T-cell (primary cell): ENCODE measurements around the gene BBIP1. TPM values are rescaled to one million over a fixed set of nuclear protein-coding genes. Genes with fewer than 3 reads are reported as not detected.
A peak's percentile ranks its signal among the peaks of the same experiment; 100 is the strongest.

Experiments used
- ATAC-seq, 4 experiments: fragments of 200-7000 bp in 3 of 4; fragments of 150-1000 bp in 1 of 4; cut with Tn5 transposase; replicated peaks in 1 of 4; 1 replicate in 3 of 4; 2 replicates in 1 of 4; pipeline ENCODE4 v1.10.0; 2021; ENCODE audit warnings: moderate library complexity in 3 of 4, mild to moderate bottlenecking in 2 of 4, moderate number of reproducible peaks in 1 of 4
- CTCF ChIA-PET, 2 donors: fragments of 300-600 bp; sonication (Branson Sonifier 250); formaldehyde crosslinking; loops; one replicate each; lab custom pipeline; 2022; ENCODE audit warnings: antibody characterized with exemption in 2 of 2; lab: Charles Lee
- POLR2A ChIA-PET, 2 donors: fragments of 300-600 bp; sonication (Branson Sonifier 250); formaldehyde crosslinking; loops; one replicate each; lab custom pipeline; 2022; ENCODE audit warnings: antibody characterized with exemption in 2 of 2; lab: Charles Lee
- DNase-seq, 35 experiments: peaks; one replicate each; pipeline versions ENCODE4 v3.0.0 to v3.0.0-alpha.2; 2013 to 2023
- H3K27ac ChIP-seq: one replicate; pipeline ENCODE4 v1.5.1; 2013; ENCODE audit warnings: low read length
- H3K27me3 ChIP-seq, 2 experiments: replicated peaks in 1 of 2; 1 replicate in 1 of 2; 2 replicates in 1 of 2; pipeline versions ENCODE4 v1.6.1 to v1.7.0; 2013; ENCODE audit warnings: low read length in 1 of 2, mixed read lengths in 1 of 2; ENCODE audit not compliant: control insufficient read depth in 2 of 2, insufficient read depth in 2 of 2; ENCODE audit errors: extremely low read depth in 1 of 2
- H3K36me3 ChIP-seq, 2 donors: 1 replicate in 1 of 2; 2 replicates in 1 of 2; pipeline versions ENCODE4 v1.6.1 to v1.7.0; 2013; ENCODE audit warnings: low read length in 1 of 2; ENCODE audit not compliant: control insufficient read depth in 2 of 2, insufficient read depth in 1 of 2; ENCODE audit errors: extremely low read depth in 1 of 2
- H3K4me1 ChIP-seq, 2 experiments: 1 replicate in 1 of 2; 2 replicates in 1 of 2; pipeline versions ENCODE4 v1.6.1 to v1.7.0; 2013; ENCODE audit warnings: low read length in 2 of 2, mixed read lengths in 1 of 2; ENCODE audit not compliant: insufficient read depth in 2 of 2, control insufficient read depth in 1 of 2; ENCODE audit errors: extremely low read depth in 1 of 2
- H3K4me3 ChIP-seq, 2 donors: 1 replicate in 1 of 2; 2 replicates in 1 of 2; pipeline versions ENCODE4 v1.5.1 to v1.7.0; 2013; ENCODE audit warnings: mild to moderate bottlenecking in 2 of 2, low read length in 1 of 2, moderate library complexity in 1 of 2; ENCODE audit not compliant: control insufficient read depth in 1 of 2; ENCODE audit errors: extremely low read depth in 1 of 2
- H3K9me3 ChIP-seq: 2 replicates; pipeline ENCODE4 v1.7.0; 2013
- H3K27ac Mint-ChIP-seq, 2 donors: one replicate each; pipeline ENCODE4 v1.8.0; 2020 to 2021; ENCODE audit warnings: mild to moderate bottlenecking in 2 of 2, mixed read lengths in 2 of 2
- H3K27me3 Mint-ChIP-seq, 2 donors: one replicate each; pipeline ENCODE4 v1.8.0; 2021 to 2022; ENCODE audit warnings: mixed read lengths in 2 of 2
- H3K36me3 Mint-ChIP-seq: one replicate; pipeline ENCODE4 v1.8.0; 2021; ENCODE audit warnings: mixed read lengths
- H3K4me1 Mint-ChIP-seq, 3 donors: one replicate each; pipeline ENCODE4 v1.8.0; 2020 to 2022; ENCODE audit warnings: mixed read lengths in 3 of 3, mild to moderate bottlenecking in 1 of 3
- H3K4me3 Mint-ChIP-seq, 3 donors: one replicate each; pipeline ENCODE4 v1.8.0; 2020 to 2022; ENCODE audit warnings: mild to moderate bottlenecking in 3 of 3, mixed read lengths in 3 of 3, moderate library complexity in 3 of 3
- H3K9me3 Mint-ChIP-seq, 3 donors: one replicate each; pipeline ENCODE4 v1.8.0; 2020 to 2022; ENCODE audit warnings: mixed read lengths in 3 of 3
- WGBS: methylation state at CpG from one replicate; pipeline ENCODE4 v1.1.5; 2013; ENCODE audit warnings: missing lambda C conversion rate; ENCODE audit not compliant: insufficient coverage; 5-methylcytosine and 5-hydroxymethylcytosine counted together
- total RNA-seq, 35 experiments: library from RNA in 6 of 35; stranded (reverse) in 6 of 35; fragments of 120-200 nt in 1 of 35; gene quantifications; one replicate each; pipeline versions ENCODE4 v1.2.1 to v1.2.4 and lab custom pipeline; 2013 to 2026

BBIP1 gene
- total RNA-seq, 5 donors from 2014 or later (not counting 1 experiment from before 2014, with no cell fraction given) = 28.6 to 36.6 (median 32.0) TPM

DNA sequence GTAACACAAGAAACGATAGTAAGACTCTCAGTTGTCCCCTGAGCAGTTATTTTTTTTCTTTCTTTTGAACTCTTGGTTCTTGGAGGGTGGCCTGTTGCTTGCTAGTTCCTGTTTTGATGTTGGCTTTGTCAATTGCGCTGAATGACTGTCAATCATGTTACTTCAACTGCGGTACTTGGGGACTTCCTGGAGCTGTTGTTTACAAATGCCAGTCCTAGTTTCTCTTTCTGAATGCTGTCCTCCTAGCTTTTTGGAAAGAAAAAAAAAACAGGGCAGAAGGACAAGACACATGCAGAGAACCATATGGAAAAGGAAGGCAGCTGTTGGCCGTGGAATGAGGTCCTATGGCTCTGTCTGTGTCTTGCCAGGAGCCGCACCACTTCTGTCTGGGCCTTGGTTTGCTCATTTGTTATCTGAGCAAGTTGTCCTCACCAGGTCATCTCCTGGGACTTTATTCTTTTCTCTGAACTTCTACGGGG lies 54.3 kb downstream of the BBIP1 start:
- no peaks in the 10 kb centered on the region for H3K36me3 ChIP-seq
- WGBS = 38% methylated on average over 4 of the region's 6 CpGs
- peak overlapping the region; percentile 96 for H3K27ac ChIP-seq
- H3K4me3 Mint-ChIP-seq = peak overlapping the region; percentile 63 to 84 (median 79)
- peak overlapping the region; percentile 99 for H3K27ac Mint-ChIP-seq
- H3K4me1 ChIP-seq = peaks cover 92 to 93% of the 10 kb centered on the region in 2 experiments
- peaks cover 98 to 100% (median 99%) of the 10 kb centered on the region in 3 donors for H3K4me1 Mint-ChIP-seq
- no peaks in the 10 kb centered on the region for H3K27me3 ChIP-seq
- ChIA-PET POLR2A (interaction anchor here (0.7 to 1.5 kb wide), 11 partner anchors 8 to 62 kb away, joined by 3 to 11 read pairs (median 3); no protein-coding TSS in a partner anchor), CTCF (interaction anchor here (0.6 to 1.6 kb wide), 7 partner anchors 8 to 199 kb away, joined by 3 to 9 read pairs (median 3); no protein-coding TSS in a partner anchor)
- peaks cover 0 to 4% (median 0%) of the 10 kb centered on the region in 3 donors for H3K9me3 Mint-ChIP-seq
- peak; percentile 68 to 78 (median 74) for ATAC-seq
- H3K36me3 Mint-ChIP-seq = peaks cover 4% of the 10 kb centered on the region
- H3K27me3 Mint-ChIP-seq = no peaks in the 10 kb centered on the region
- DNase-seq = peak in 33 of 35 experiments; percentile 15 to 92 (median 61)
- peak overlapping the region in 1 of 2 donors; percentile 18 for H3K4me3 ChIP-seq
- no peaks in the 10 kb centered on the region for H3K9me3 ChIP-seq

DNA sequence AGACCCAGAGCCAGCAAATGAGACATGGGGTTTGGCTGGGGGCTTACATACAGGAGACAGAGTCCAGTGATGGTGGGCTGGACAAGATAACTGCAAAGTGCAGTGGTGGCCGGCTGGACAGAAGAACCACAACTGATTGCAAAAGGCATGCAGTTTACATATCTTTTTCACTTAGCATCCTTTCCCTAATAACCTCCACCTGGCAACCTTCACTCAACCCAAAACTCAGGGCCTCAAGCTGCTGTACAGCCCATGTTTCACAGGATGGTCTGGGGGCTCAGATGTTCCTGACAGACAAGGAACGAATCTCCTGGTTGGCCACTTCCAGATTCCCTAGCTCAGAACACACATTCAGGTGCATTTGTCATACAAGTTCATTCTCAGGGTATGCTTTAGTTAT lies 55.0 kb downstream of the BBIP1 start:
- ATAC-seq (no peak), DNase-seq (no peak)
- H3K27ac Mint-ChIP-seq = peak overlapping the region; percentile 99
- Histone ChIP-seq H3K4me3 (no peak overlapping the region), H3K27me3 (no peaks in the 10 kb centered on the region), H3K27ac (peak overlapping the region; percentile 96), H3K9me3 (no peaks in the 10 kb centered on the region), H3K4me1 (peaks cover 92 to 93% of the 10 kb centered on the region in 2 experiments), H3K36me3 (no peaks in the 10 kb centered on the region)
- no peaks in the 10 kb centered on the region for H3K27me3 Mint-ChIP-seq
- ChIA-PET CTCF (interaction anchor here (0.8 to 1.6 kb wide), 3 partner anchors 21 to 61 kb away, joined by 3 to 9 read pairs (median 3); no protein-coding TSS in a partner anchor), POLR2A (interaction anchor here (0.5 to 1.1 kb wide), 4 partner anchors 9 to 61 kb away, joined by 3 to 6 read pairs (median 4); no protein-coding TSS in a partner anchor)
- peaks cover 98 to 100% (median 99%) of the 10 kb centered on the region in 3 donors for H3K4me1 Mint-ChIP-seq
- H3K36me3 Mint-ChIP-seq = no peaks in the 10 kb centered on the region
- 100% methylated on average over 1 of the region's 2 CpGs for WGBS
- H3K4me3 Mint-ChIP-seq = peak overlapping the region in 2 of 3 donors; percentile 63 to 84
- H3K9me3 Mint-ChIP-seq = no peaks in the 10 kb centered on the region

DNA sequence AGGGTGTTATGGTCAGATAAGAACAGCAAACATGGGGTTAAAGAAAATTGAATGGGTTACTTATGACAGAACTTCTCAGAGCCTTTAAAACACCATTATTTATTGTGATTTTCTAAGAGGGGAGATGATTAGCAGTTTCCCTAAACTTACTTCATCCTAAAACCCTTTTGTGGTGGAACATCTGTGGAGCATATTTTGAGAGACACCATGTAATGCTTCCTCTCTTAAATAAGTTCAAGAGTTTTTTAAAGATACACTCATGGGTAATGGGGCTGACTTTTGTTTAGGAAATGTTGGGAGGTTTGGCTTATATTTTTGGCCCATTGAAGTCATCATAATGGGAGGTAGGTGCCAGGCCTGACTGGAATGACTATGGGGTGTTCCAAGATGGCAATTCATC lies 55.6 kb downstream of the BBIP1 start:
- POLR2A ChIA-PET = interaction anchor here in 1 of 2 donors (0.6 to 3.2 kb wide), 2 partner anchors 8 to 12 kb away, joined by 6 to 20 read pairs; partner anchors contain the start of gene PDCD4
- no peaks in the 10 kb centered on the region for H3K36me3 ChIP-seq
- H3K27me3 Mint-ChIP-seq = no peaks in the 10 kb centered on the region
- H3K9me3 Mint-ChIP-seq = no peaks in the 10 kb centered on the region
- H3K9me3 ChIP-seq = no peaks in the 10 kb centered on the region
- peaks cover 95 to 100% (median 99%) of the 10 kb centered on the region in 3 donors for H3K4me1 Mint-ChIP-seq
- peak overlapping the region; percentile 99 for H3K27ac Mint-ChIP-seq
- ATAC-seq (no peak), DNase-seq (no peak)
- peak overlapping the region in 1 of 3 donors; percentile 84 for H3K4me3 Mint-ChIP-seq
- CTCF ChIA-PET = interaction anchor here in 1 of 2 donors (0.9 kb wide), 1 partner anchor 35 kb away, joined by 3 read pairs; no protein-coding TSS in a partner anchor
- peak overlapping the region; percentile 96 for H3K27ac ChIP-seq
- no peak overlapping the region for H3K4me3 ChIP-seq
- no peaks in the 10 kb centered on the region for H3K36me3 Mint-ChIP-seq
- H3K27me3 ChIP-seq = no peaks in the 10 kb centered on the region
- peaks cover 93 to 95% of the 10 kb centered on the region in 2 experiments for H3K4me1 ChIP-seq

DNA sequence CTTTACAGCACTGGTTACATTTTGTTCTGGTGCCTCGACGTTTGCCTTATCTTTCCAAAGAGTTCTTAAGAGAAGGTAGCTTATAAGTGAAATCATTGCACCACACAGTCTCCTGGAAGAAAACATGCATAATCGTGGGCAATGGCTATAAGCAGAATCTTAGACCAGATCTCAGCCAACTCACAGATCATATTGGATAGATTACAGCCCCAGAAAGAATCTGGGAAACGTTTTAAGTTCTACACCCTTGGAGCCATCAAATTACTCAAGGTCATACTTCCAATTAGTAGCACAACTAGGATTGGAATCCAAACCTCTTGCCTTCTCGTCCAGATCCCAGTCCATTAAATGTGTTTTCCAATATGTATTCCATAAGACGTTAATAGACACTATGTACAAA lies 56.0 kb downstream of the BBIP1 start:
- H3K4me1 Mint-ChIP-seq = peaks cover 95 to 100% (median 99%) of the 10 kb centered on the region in 3 donors
- no peaks in the 10 kb centered on the region for H3K36me3 Mint-ChIP-seq
- Histone ChIP-seq H3K27me3 (no peaks in the 10 kb centered on the region), H3K36me3 (no peaks in the 10 kb centered on the region), H3K27ac (peak overlapping the region; percentile 96), H3K4me1 (peaks cover 93 to 95% of the 10 kb centered on the region in 2 experiments), H3K4me3 (no peak overlapping the region), H3K9me3 (no peaks in the 10 kb centered on the region)
- no peak for DNase-seq
- ATAC-seq = no peak
- POLR2A ChIA-PET = interaction anchor here in 1 of 2 donors (0.6 to 3.2 kb wide), 3 partner anchors 8 to 13 kb away, joined by 5 to 20 read pairs (median 6); partner anchors contain the start of gene PDCD4
- H3K9me3 Mint-ChIP-seq = no peaks in the 10 kb centered on the region
- H3K4me3 Mint-ChIP-seq = peak overlapping the region in 1 of 3 donors; percentile 84
- CTCF ChIA-PET = interaction anchor here (0.6 to 0.9 kb wide), 2 partner anchors 9 to 35 kb away, joined by 3 read pairs; partner anchors contain the start of gene PDCD4 (in 1 of the 2)
- no peaks in the 10 kb centered on the region for H3K27me3 Mint-ChIP-seq
- no CpG with 5 or more reads among the region's 6 CpGs for WGBS
- peak overlapping the region; percentile 99 for H3K27ac Mint-ChIP-seq

DNA sequence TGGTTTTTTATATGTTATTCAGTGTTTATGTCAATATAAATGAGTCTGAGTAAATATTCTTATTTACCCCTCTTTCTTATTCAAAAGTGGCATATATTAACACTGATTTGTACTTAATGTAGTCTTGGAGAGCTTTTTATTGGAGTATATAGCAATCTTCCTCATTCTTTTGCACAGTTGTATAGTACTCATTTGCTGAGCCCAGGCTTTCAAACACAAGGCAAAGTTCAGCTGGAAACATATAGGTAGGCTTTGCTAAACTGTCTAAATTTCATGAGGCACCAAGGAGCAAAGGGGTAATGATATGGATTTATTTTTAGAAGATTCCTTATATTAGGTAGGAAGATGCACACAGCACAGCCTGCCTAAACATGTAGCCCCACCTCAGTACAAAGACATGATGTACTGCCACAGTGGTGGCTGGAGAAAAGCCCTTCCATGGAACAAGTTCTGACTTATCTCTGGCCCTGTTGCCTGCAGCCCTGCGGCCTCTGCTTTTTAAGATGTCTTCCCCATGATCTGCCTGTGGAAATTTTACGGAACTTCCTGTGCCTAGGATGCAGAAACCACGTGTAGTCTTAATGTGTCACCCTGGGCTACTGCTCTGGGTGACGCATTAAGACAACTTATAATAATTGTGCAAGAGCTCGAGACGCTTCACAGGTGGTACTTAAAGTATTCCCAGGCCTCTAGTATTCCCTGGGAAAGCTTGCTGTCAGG lies 56.9 kb downstream of the BBIP1 start:
- 86% methylated on average over 5 of the region's 6 CpGs for WGBS
- H3K4me1 ChIP-seq = peaks cover 93 to 96% of the 10 kb centered on the region in 2 experiments
- H3K36me3 ChIP-seq = no peaks in the 10 kb centered on the region
- ChIA-PET CTCF (interaction anchor here in 1 of 2 donors (0.5 to 0.6 kb wide), 2 partner anchors 9 to 27 kb away, joined by 3 to 8 read pairs; partner anchors contain the start of gene PDCD4), POLR2A (interaction anchor here (1.2 to 3.2 kb wide), 6 partner anchors 9 to 25 kb away, joined by 3 to 20 read pairs (median 6); partner anchors contain the start of gene PDCD4 (in 2 of the 2))
- no peaks in the 10 kb centered on the region for H3K27me3 ChIP-seq
- Mint-ChIP-seq H3K27ac (peak overlapping the region; percentile 99), H3K4me3 (peak overlapping the region in 1 of 3 donors; percentile 84), H3K27me3 (no peaks in the 10 kb centered on the region), H3K36me3 (no peaks in the 10 kb centered on the region), H3K9me3 (no peaks in the 10 kb centered on the region), H3K4me1 (peaks cover 95 to 100% (median 99%) of the 10 kb centered on the region in 3 donors)
- peak overlapping the region; percentile 96 for H3K27ac ChIP-seq
- no peak overlapping the region for H3K4me3 ChIP-seq
- DNase-seq (no peak), ATAC-seq (no peak)
- no peaks in the 10 kb centered on the region for H3K9me3 ChIP-seq

DNA sequence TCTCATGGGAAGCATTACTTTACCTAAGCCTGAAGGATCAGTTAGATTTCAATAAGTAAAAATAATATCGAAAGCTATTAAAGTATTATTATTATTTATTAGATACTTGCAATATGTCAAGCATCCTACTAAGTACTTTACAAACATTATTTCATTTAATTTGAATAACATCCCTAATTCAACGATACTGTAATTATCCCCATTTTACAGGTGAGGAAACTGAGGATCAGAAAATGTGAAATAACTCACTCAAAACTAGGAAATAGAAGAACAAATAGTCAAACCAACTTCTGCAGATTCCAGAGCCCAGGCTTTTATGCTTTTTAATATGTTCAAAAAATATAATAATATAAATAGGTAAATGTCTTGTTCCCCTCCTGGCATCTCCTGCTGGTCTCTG lies 57.5 kb downstream of the BBIP1 start:
- no peaks in the 10 kb centered on the region for H3K9me3 Mint-ChIP-seq
- Histone ChIP-seq H3K9me3 (no peaks in the 10 kb centered on the region), H3K27ac (peak overlapping the region; percentile 96), H3K4me3 (no peak overlapping the region), H3K27me3 (no peaks in the 10 kb centered on the region), H3K36me3 (no peaks in the 10 kb centered on the region), H3K4me1 (peaks cover 88 to 90% of the 10 kb centered on the region in 2 experiments)
- H3K27me3 Mint-ChIP-seq = no peaks in the 10 kb centered on the region
- CTCF ChIA-PET = interaction anchor here (0.5 to 1.1 kb wide), 5 partner anchors 15 to 58 kb away, joined by 4 to 23 read pairs (median 5); partner anchors contain the start of genes BBIP1 (in 1 of the 2) and SHOC2 (in 1 of the 2)
- peaks cover 89 to 94% (median 93%) of the 10 kb centered on the region in 3 donors for H3K4me1 Mint-ChIP-seq
- POLR2A ChIA-PET = interaction anchor here (0.8 to 3.2 kb wide), 8 partner anchors 9 to 26 kb away, joined by 3 to 20 read pairs (median 6); partner anchors contain the start of gene PDCD4 (in 2 of the 2)
- H3K4me3 Mint-ChIP-seq = peak overlapping the region in 1 of 3 donors; percentile 84
- DNase-seq = no peak
- ATAC-seq = no peak
- peak overlapping the region; percentile 99 for H3K27ac Mint-ChIP-seq
- no peaks in the 10 kb centered on the region for H3K36me3 Mint-ChIP-seq
- WGBS = no CpG with 5 or more reads among the region's 2 CpGs
